ENCODE results near the gene MACROD1.

MACROD1 gene

DNA sequence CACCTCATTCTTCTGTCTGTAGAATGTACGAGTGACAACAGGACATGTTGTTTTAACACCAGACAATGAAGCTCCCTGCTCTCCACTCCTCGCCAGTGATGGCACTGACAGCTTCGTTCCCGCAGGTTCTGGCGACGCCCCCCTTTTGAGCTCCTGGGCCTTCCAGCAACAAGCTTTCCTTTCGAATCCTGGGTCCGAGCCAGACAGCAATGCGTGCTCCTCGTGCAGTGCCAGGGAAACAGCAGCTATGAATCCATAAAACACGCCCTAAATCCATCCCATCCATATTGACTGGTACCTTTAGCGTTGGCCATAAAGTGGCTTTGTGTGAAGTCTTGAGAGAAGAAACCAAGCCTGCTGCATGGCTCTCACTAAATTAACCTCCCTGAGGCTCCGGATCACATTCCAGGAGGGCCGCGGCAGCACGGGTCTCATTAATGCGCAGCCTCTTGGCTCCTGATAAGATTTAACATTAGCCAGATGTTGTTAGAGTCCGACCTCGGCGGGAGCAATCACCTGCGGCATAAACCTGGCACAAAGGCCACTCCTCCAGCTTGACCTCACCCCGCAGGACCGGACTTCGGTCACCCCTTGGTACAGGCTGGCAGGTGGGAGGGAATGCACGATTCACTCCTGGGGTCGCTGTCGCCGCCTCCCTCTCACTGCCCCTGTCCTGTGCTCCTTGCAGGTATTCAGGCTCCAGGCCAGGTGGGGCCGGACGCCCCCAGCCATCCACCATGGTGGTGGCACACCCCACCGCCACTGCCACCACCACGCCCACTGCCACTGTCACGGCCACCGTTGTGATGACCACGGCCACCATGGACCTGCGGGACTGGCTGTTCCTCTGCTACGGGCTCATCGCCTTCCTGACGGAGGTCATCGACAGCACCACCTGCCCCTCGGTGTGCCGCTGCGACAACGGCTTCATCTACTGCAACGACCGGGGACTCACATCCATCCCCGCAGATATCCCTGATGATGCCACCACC lies 50.1 kb downstream of the MACROD1 start:
- no peak overlapping the region for H3K4me3 ChIP-seq (ENCODE audit: low read length)
- TF ChIP-seq, protein P1, sequence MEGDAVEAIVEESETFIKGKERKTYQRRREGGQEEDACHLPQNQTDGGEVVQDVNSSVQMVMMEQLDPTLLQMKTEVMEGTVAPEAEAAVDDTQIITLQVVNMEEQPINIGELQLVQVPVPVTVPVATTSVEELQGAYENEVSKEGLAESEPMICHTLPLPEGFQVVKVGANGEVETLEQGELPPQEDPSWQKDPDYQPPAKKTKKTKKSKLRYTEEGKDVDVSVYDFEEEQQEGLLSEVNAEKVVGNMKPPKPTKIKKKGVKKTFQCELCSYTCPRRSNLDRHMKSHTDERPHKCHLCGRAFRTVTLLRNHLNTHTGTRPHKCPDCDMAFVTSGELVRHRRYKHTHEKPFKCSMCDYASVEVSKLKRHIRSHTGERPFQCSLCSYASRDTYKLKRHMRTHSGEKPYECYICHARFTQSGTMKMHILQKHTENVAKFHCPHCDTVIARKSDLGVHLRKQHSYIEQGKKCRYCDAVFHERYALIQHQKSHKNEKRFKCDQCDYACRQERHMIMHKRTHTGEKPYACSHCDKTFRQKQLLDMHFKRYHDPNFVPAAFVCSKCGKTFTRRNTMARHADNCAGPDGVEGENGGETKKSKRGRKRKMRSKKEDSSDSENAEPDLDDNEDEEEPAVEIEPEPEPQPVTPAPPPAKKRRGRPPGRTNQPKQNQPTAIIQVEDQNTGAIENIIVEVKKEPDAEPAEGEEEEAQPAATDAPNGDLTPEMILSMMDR (conservative IDR thresholded peaks at IDR 0.05; ENCODE audit: low read length) = no peak
- DNase-seq (ENCODE audit: low read depth) = no peak

DNA sequence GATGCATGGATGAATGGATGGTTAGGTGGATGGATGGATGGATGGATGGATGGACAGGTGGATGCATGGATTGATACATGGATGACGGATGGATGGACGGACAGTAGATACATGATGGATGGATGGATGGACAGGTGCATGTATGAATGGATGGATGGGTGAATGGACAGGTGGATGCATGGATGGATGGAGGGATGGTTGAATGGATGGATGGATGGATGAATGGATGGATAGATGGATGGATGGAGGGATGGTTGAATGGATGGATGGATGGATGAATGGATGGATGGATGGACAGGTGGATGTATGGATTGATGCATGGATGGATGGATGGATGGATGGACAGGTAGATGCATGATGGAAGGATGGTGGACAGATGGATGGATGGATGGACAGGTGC lies 51.7 kb downstream of the MACROD1 start:
- TF ChIP-seq, protein P1 (conservative IDR thresholded peaks at IDR 0.05; ENCODE audit: low read length) = no peak
- no peak for DNase-seq (ENCODE audit: low read depth)
- H3K4me3 ChIP-seq (ENCODE audit: low read length) = no peak overlapping the region

DNA sequence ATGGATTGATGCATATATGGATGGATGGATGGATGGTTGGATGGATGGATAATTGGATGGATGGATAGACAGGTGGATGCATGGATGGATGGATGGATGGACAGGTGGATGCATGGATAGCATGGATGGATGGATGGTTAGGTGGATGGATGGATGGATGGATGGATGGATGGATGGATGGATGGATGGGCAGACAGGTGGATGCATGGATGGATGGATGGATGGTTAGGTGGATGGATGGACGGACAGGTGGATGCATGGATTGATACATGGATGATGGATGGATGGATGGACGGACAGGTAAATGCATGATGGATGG lies 52.5 kb downstream of the MACROD1 start:
- no peak overlapping the region for H3K4me3 ChIP-seq (ENCODE audit: low read length)
- no peak for DNase-seq (ENCODE audit: low read depth)
- TF ChIP-seq, protein P1 (conservative IDR thresholded peaks at IDR 0.05; ENCODE audit: low read length) = no peak

DNA sequence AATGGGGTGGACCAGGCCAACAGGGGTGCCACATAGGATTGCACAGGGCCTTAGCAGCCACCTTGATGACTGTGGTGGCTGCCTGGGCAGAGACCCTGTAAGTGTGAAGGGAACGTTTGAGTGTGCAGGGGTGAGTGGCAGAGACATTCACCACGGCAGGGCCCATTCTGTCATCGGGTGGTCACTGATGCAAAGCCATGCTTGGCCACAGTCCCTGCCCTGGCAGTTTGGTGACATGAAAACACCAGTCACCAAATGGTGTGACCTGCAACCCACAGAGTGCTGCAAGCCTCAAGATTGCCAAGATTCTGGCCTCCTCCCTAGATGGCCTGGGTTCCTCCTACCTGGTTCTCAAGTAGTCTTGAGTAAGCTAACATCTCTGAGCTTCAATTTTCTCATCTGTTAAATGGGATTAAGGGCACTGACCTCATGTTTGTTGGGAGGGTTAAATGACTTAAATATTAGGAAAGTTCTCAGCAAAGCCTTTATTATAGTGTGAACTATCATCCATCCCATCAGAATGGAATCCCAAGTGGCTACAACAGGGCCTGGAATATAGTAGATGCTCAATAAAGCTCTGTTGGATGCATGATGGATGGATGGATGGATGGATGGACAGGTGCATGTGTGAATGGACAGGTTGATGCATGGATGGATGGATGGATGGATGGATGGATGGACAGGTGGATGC lies 53.0 kb downstream of the MACROD1 start:
- no peak overlapping the region for H3K4me3 ChIP-seq (ENCODE audit: low read length)
- TF ChIP-seq, protein P1 (conservative IDR thresholded peaks at IDR 0.05; ENCODE audit: low read length) = no peak
- no peak for DNase-seq (ENCODE audit: low read depth)

DNA sequence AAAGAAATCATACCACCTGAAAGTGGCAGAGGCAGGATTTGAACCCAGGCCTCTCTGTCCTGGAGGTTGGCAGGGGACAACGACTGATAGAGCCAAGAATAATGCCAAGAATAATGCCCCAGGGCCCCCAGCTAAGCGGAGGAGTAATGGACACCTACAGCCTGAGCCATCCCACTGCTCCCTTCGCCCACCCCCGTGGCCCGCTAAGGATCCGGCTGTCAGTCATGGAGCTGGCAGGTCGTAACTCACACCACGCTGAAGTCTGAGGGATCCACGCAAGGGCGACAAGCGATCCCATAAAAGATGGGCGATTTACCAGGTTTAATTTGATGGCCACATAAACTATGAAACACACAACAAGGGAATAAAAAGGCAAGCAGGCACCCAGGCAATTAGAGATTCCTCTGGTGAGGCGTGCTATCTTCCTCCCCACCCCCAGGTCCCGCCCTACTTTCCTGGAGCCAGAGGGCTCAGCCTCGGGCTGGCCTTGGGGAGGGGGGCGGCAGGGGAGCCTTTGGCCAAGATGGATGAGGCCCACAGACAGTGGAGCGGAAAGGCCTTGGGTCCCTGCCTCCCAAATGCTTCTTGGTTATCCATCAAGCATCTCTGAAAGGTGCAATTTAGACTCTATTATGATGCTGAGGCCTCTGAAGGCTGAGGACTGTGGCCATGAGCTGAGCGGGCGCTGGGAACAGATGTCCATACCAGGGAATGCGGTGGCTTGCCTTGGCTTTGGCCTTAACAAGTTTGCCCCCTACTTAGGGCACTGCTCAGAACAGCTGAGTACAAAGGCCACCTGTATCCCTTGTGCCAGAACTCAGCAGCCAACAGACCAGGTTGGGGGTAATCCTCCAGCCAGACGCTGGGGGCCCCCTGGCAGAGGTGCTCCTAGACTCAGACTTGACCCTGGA lies 55.2 kb downstream of the MACROD1 start:
- TF ChIP-seq, protein P1 (conservative IDR thresholded peaks at IDR 0.05; ENCODE audit: low read length) = no peak
- DNase-seq (ENCODE audit: low read depth) = no peak
- no peak overlapping the region for H3K4me3 ChIP-seq (ENCODE audit: low read length)

DNA sequence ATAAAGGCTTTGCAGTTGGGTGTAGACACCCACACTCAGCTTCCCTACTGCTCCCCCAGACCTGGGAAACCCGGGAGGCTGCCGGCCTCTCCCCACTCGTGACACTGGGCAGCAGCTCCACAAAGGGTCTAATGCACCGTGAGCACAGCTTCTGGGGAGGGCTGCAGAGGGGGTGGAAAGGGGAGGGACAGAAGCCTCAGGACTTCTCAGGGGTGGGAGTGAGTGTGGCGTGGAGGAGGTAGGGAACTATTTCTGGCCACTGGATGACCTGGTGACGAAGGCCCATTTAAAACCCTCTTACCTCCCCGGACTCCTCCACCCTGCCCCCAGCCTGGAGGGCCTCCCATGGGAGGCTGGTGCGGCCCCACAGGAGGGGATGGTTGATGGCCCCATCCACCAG lies 56.6 kb downstream of the MACROD1 start:
- TF ChIP-seq, protein P1 (conservative IDR thresholded peaks at IDR 0.05; ENCODE audit: low read length) = no peak
- H3K4me3 ChIP-seq (ENCODE audit: low read length) = no peak overlapping the region
- DNase-seq (ENCODE audit: low read depth) = no peak
